Measurements from ENCODE around the gene SMARCAD1.
"Not testable (repeated sequence)": the region's sequence is repeated elsewhere in the genome, so short reads cannot be mapped to it uniquely, and the experiment has no call there.

SMARCAD1 gene

GRCh38 chr4:94262163-94263016 is 54.7 kb downstream of the SMARCAD1 start:
- Histone ChIP-seq H3K36me3 (ENCODE audit: control insufficient read depth in 1 of 2, insufficient read depth in 2 of 2, low read length in 2 of 2) (peaks cover 11 to 16% of the 10 kb centered on the region in 2 donors), H3K27me3 (ENCODE audit: low read depth, low read length) (no peaks in the 10 kb centered on the region), H3K4me1 (ENCODE audit: control insufficient read depth in 1 of 2, insufficient read depth in 2 of 2, low read length in 2 of 2) (no peaks in the 10 kb centered on the region), H3K9me3 (ENCODE audit: control insufficient read depth in 1 of 2, low read length in 2 of 2) (no peaks in the 10 kb centered on the region), H3K27ac (ENCODE audit: low read length) (no peak overlapping the region), H3K4me3 (ENCODE audit: low read depth in 1 of 2, low read length in 2 of 2) (no peak overlapping the region)

DNA sequence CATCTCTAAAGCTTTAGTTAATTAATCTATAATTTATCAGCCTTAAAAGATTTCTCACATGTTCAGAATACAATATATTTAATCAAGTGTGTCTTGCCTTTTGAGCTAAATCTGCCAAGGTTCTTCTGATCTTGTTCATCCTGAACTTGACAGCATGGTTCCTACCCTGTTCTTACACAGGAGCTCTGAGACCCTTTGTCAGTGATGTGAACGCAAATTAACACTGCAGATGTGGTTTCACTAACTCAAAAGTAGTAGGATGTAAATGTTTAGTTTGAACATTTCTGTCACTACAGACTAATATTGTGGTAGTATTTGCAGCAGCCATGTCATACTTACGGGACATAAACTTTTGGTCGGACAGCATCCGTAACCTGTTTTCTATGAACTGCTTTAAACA is 59.4 kb downstream of the SMARCAD1 start:
- Histone ChIP-seq H3K4me1 (ENCODE audit: control insufficient read depth in 1 of 2, insufficient read depth in 2 of 2, low read length in 2 of 2) (no peaks in the 10 kb centered on the region), H3K9me3 (ENCODE audit: control insufficient read depth in 1 of 2, low read length in 2 of 2) (no peaks in the 10 kb centered on the region), H3K27me3 (ENCODE audit: low read depth, low read length) (no peaks in the 10 kb centered on the region), H3K27ac (ENCODE audit: low read length) (no peak overlapping the region), H3K36me3 (ENCODE audit: control insufficient read depth in 1 of 2, insufficient read depth in 2 of 2, low read length in 2 of 2) (peaks cover 15 to 17% of the 10 kb centered on the region in 2 donors), H3K4me3 (ENCODE audit: low read depth in 1 of 2, low read length in 2 of 2) (no peak overlapping the region)

GRCh38 chr4:94271248-94271647 is 63.6 kb downstream of the SMARCAD1 start:
- Histone ChIP-seq H3K4me1 (ENCODE audit: control insufficient read depth in 1 of 2, insufficient read depth in 2 of 2, low read length in 2 of 2) (no peaks in the 10 kb centered on the region), H3K36me3 (ENCODE audit: control insufficient read depth in 1 of 2, insufficient read depth in 2 of 2, low read length in 2 of 2) (peaks cover 23 to 26% of the 10 kb centered on the region in 2 donors)

GRCh38 chr4:94274912-94275311 is 67.2 kb downstream of the SMARCAD1 start:
- Histone ChIP-seq H3K27me3 (ENCODE audit: low read depth, low read length) (no peaks in the 10 kb centered on the region), H3K36me3 (ENCODE audit: control insufficient read depth in 1 of 2, insufficient read depth in 2 of 2, low read length in 2 of 2) (peaks cover 45 to 56% of the 10 kb centered on the region in 2 donors), H3K27ac (ENCODE audit: low read length) (no peak overlapping the region), H3K4me1 (ENCODE audit: control insufficient read depth in 1 of 2, insufficient read depth in 2 of 2, low read length in 2 of 2) (no peaks in the 10 kb centered on the region), H3K9me3 (ENCODE audit: control insufficient read depth in 1 of 2, low read length in 2 of 2) (no peaks in the 10 kb centered on the region), H3K4me3 (ENCODE audit: low read depth in 1 of 2, low read length in 2 of 2) (no peak overlapping the region)

More at GRCh38 chr4:94271248-94271647, 63.6 kb downstream of the SMARCAD1 start:
- H3K27ac ChIP-seq (ENCODE audit: low read length) = no peak overlapping the region
- H3K4me3 ChIP-seq (ENCODE audit: low read depth in 1 of 2, low read length in 2 of 2) = no peak overlapping the region
- no peaks in the 10 kb centered on the region for H3K27me3 ChIP-seq (ENCODE audit: low read depth, low read length)
- no peaks in the 10 kb centered on the region for H3K9me3 ChIP-seq (ENCODE audit: control insufficient read depth in 1 of 2, low read length in 2 of 2)

DNA sequence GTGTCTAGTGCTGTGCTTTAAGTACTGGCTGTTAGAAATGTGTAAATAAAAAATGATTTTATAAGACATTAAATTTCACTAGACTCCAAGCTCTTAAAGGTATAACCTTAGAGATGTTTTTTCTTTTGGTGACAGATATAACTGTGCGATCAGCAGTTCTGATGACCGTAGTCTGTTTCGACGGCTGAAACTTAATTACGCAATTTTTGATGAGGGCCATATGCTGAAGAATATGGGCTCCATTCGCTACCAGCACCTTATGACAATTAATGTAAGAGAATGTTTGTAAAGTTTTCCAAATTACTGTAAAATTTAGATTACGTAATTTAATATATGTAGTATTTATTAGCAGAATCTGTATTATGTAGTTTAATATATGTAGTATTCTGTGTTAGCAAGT is 68.5 kb downstream of the SMARCAD1 start:
- H3K4me1 ChIP-seq (ENCODE audit: control insufficient read depth in 1 of 2, insufficient read depth in 2 of 2, low read length in 2 of 2) = no peaks in the 10 kb centered on the region
- peaks cover 49 to 61% of the 10 kb centered on the region in 2 donors for H3K36me3 ChIP-seq (ENCODE audit: control insufficient read depth in 1 of 2, insufficient read depth in 2 of 2, low read length in 2 of 2)
- no peaks in the 10 kb centered on the region for H3K27me3 ChIP-seq (ENCODE audit: low read depth, low read length)
- no peak overlapping the region for H3K4me3 ChIP-seq (ENCODE audit: low read depth in 1 of 2, low read length in 2 of 2)
- H3K9me3 ChIP-seq (ENCODE audit: control insufficient read depth in 1 of 2, low read length in 2 of 2) = no peaks in the 10 kb centered on the region
- no peak overlapping the region for H3K27ac ChIP-seq (ENCODE audit: low read length)

GRCh38 chr4:94277534-94277933 is 69.9 kb downstream of the SMARCAD1 start:
- H3K4me3 ChIP-seq (ENCODE audit: low read depth in 1 of 2, low read length in 2 of 2) = no peak overlapping the region
- no peaks in the 10 kb centered on the region for H3K9me3 ChIP-seq (ENCODE audit: control insufficient read depth in 1 of 2, low read length in 2 of 2)
- H3K27ac ChIP-seq (ENCODE audit: low read length) = no peak overlapping the region
- no peaks in the 10 kb centered on the region for H3K4me1 ChIP-seq (ENCODE audit: control insufficient read depth in 1 of 2, insufficient read depth in 2 of 2, low read length in 2 of 2)
- H3K36me3 ChIP-seq (ENCODE audit: control insufficient read depth in 1 of 2, insufficient read depth in 2 of 2, low read length in 2 of 2) = peaks cover 52 to 56% of the 10 kb centered on the region in 2 donors
- H3K27me3 ChIP-seq (ENCODE audit: low read depth, low read length) = no peaks in the 10 kb centered on the region

DNA sequence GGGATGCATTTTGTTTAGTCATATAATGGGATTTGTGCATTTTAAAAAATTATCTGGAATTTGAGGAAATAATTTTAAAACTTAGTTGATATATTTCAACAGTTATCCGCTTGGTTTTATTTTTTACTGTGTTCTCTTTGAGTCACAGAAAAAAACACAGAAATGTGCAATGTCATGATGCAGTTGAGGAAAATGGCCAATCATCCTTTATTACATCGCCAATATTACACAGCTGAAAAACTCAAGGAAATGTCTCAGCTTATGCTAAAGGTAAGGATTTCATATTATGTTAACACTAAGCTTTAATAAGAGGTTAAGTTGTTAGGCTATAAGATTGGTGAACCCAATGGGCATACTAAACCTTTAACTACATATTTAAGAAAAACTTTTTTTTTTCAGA is 71.1 kb downstream of the SMARCAD1 start:
- Histone ChIP-seq H3K27ac (ENCODE audit: low read length) (no peak overlapping the region), H3K36me3 (ENCODE audit: control insufficient read depth in 1 of 2, insufficient read depth in 2 of 2, low read length in 2 of 2) (peaks cover 57 to 69% of the 10 kb centered on the region in 2 donors), H3K9me3 (ENCODE audit: control insufficient read depth in 1 of 2, low read length in 2 of 2) (no peaks in the 10 kb centered on the region), H3K4me3 (ENCODE audit: low read depth in 1 of 2, low read length in 2 of 2) (no peak overlapping the region), H3K4me1 (ENCODE audit: control insufficient read depth in 1 of 2, insufficient read depth in 2 of 2, low read length in 2 of 2) (no peaks in the 10 kb centered on the region), H3K27me3 (ENCODE audit: low read depth, low read length) (no peaks in the 10 kb centered on the region)

DNA sequence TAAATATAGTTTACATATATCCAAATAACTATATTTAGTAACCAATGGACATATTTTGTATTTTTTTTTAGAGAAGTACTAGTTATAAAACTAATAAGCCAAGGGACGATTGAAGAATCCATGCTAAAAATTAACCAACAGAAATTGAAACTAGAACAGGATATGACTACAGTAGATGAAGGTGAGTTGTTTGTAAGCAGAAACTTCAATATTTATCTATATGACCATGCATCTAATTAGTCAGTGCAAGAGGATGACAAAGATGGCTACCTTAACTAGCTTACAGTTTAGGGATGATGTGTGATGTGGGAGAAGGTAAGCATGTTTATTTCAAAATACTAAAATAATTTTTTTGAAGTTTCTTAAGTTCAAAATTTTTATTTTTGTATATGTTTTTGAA is 77.2 kb downstream of the SMARCAD1 start:
- Histone ChIP-seq H3K9me3 (ENCODE audit: control insufficient read depth in 1 of 2, low read length in 2 of 2) (no peaks in the 10 kb centered on the region), H3K36me3 (ENCODE audit: control insufficient read depth in 1 of 2, insufficient read depth in 2 of 2, low read length in 2 of 2) (peaks cover 40 to 55% of the 10 kb centered on the region in 2 donors), H3K27me3 (ENCODE audit: low read depth, low read length) (no peaks in the 10 kb centered on the region), H3K27ac (ENCODE audit: low read length) (no peak overlapping the region), H3K4me1 (ENCODE audit: control insufficient read depth in 1 of 2, insufficient read depth in 2 of 2, low read length in 2 of 2) (no peaks in the 10 kb centered on the region), H3K4me3 (ENCODE audit: low read depth in 1 of 2, low read length in 2 of 2) (no peak overlapping the region)

- peaks cover 38 to 57% of the 10 kb centered on the region in 2 donors for H3K36me3 ChIP-seq (ENCODE audit: control insufficient read depth in 1 of 2, insufficient read depth in 2 of 2, low read length in 2 of 2)
- no peak overlapping the region for H3K4me3 ChIP-seq (ENCODE audit: low read depth in 1 of 2, low read length in 2 of 2)
- no peaks in the 10 kb centered on the region for H3K4me1 ChIP-seq (ENCODE audit: control insufficient read depth in 1 of 2, insufficient read depth in 2 of 2, low read length in 2 of 2)
- H3K27ac ChIP-seq (ENCODE audit: low read length) = no peak overlapping the region
- H3K9me3 ChIP-seq (ENCODE audit: control insufficient read depth in 1 of 2, low read length in 2 of 2) = no peaks in the 10 kb centered on the region
- H3K27me3 ChIP-seq (ENCODE audit: low read depth, low read length) = no peaks in the 10 kb centered on the region
These were observed 78.0 kb downstream of the SMARCAD1 start for GRCh38 chr4:94285666-94286065.

GRCh38 chr4:94290245-94290644 is 82.6 kb downstream of the SMARCAD1 start:
- Histone ChIP-seq H3K27me3 (ENCODE audit: low read depth, low read length) (no peaks in the 10 kb centered on the region), H3K9me3 (ENCODE audit: control insufficient read depth in 1 of 2, low read length in 2 of 2) (no peaks in the 10 kb centered on the region), H3K36me3 (ENCODE audit: control insufficient read depth in 1 of 2, insufficient read depth in 2 of 2, low read length in 2 of 2) (peaks cover 26 to 33% of the 10 kb centered on the region in 2 donors), H3K4me3 (ENCODE audit: low read depth in 1 of 2, low read length in 2 of 2) (no peak overlapping the region), H3K27ac (ENCODE audit: low read length) (no peak overlapping the region), H3K4me1 (ENCODE audit: control insufficient read depth in 1 of 2, insufficient read depth in 2 of 2, low read length in 2 of 2) (no peaks in the 10 kb centered on the region)

DNA sequence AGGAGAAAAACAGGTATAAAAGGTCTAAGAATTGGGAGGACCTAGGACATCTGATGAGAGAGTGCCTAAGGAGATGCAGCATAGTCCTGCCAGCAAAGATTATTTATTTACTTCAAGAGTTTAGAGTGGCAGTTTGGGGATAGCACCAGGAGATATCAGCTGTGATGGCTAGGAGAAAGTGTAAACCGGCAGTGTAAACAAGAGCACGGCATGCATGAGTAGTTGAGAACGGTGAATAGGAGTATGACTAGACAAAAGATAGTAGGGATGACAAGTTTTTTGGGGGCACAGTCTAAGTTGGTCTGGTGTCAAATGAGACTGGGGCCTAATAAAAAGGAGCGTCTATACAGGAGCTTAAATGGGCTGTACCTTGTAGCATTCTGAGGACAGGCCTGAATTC is 86.3 kb downstream of the SMARCAD1 start:
- H3K9me3 ChIP-seq (ENCODE audit: control insufficient read depth in 1 of 2, low read length in 2 of 2); H3K4me3 ChIP-seq (ENCODE audit: low read depth in 1 of 2, low read length in 2 of 2); H3K4me1 ChIP-seq (ENCODE audit: control insufficient read depth in 1 of 2, insufficient read depth in 2 of 2, low read length in 2 of 2); H3K27ac ChIP-seq (ENCODE audit: low read length); H3K27me3 ChIP-seq (ENCODE audit: low read depth, low read length): not testable (repeated sequence)
- H3K36me3 ChIP-seq (ENCODE audit: control insufficient read depth in 1 of 2, insufficient read depth in 2 of 2, low read length in 2 of 2) = peaks cover 9 to 19% of the 10 kb centered on the region in 2 donors

DNA sequence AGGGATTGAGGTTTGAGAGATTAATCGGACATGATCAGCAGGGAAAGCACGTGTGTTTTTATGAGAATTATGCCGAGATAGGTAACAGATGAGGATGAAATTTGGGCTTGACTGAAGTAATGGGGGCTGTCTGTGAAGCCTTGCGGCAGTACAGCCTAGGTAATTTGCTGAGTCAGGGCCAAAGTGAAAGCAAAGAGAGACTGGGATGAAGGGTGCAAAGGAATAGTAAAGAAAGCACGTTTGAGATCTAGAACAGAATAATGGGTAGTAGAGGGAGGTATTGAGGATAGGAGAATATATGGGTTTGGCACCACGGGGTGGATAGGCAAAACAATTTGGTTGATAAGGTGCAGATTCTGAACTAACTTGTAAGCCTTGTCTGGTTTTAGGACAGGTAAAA is 87.8 kb downstream of the SMARCAD1 start:
- H3K36me3 ChIP-seq (ENCODE audit: control insufficient read depth in 1 of 2, insufficient read depth in 2 of 2, low read length in 2 of 2) = peaks cover 9 to 12% of the 10 kb centered on the region in 2 donors
- not testable (repeated sequence) for H3K4me1 ChIP-seq (ENCODE audit: control insufficient read depth in 1 of 2, insufficient read depth in 2 of 2, low read length in 2 of 2); H3K27me3 ChIP-seq (ENCODE audit: low read depth, low read length); H3K9me3 ChIP-seq (ENCODE audit: control insufficient read depth in 1 of 2, low read length in 2 of 2); H3K27ac ChIP-seq (ENCODE audit: low read length); H3K4me3 ChIP-seq (ENCODE audit: low read depth in 1 of 2, low read length in 2 of 2)

Measured in muscle layer of duodenum (tissue), 2 donors.